ENCODE measurements around the gene TXNDC17. TPM values are rescaled to one million over a fixed set of nuclear protein-coding genes. Genes with fewer than 3 reads are reported as not detected.

TXNDC17 gene
- total RNA-seq (10 to 100 TPM; 33.1 to 78.1 TPM), polyA plus RNA-seq (100 to 1,000 TPM; 186 to 255 TPM)
- long read RNA-seq, donor 1, transcript TXNDC17-201 (4 exons, 2,219 nt), result major isoform, 81 of 148 reads
- long read RNA-seq, donor 1, transcript TXNDC17-203 (3 exons, 420 nt), result minor isoform, 9 of 148 reads
- long read RNA-seq, donor 1, transcript TXNDC17-206 (1 exons, 2,100 nt), result minor isoform, 9 of 148 reads
- long read RNA-seq, donor 1, transcript TXNDC17-202 (4 exons, 459 nt), result minor isoform, 6 of 148 reads
- long read RNA-seq, donor 1, partial matches to known transcripts, result 0 of 148 reads
- long read RNA-seq, donor 1, other reads (novel, unspliced or antisense), result 38 of 148 reads
- long read RNA-seq, donor 2, transcript TXNDC17-201 (4 exons, 2,219 nt), result major isoform, 38 of 55 reads
- long read RNA-seq, donor 2, transcript TXNDC17-206 (1 exons, 2,100 nt), result minor isoform, 6 of 55 reads
- long read RNA-seq, donor 2, transcript TXNDC17-202 (4 exons, 459 nt), result minor isoform, 8 of 55 reads
- long read RNA-seq, donor 2, partial matches to known transcripts, result 0 of 55 reads
- long read RNA-seq, donor 2, other reads (novel, unspliced or antisense), result 0 of 55 reads
- long read RNA-seq, donor 3, transcript TXNDC17-206 (1 exons, 2,100 nt), result minor isoform, 5 of 98 reads
- long read RNA-seq, donor 3, transcript TXNDC17-202 (4 exons, 459 nt), result minor isoform, 7 of 98 reads
- long read RNA-seq, donor 3, transcript TXNDC17-201 (4 exons, 2,219 nt), result major isoform, 49 of 98 reads
- long read RNA-seq, donor 3, transcript TXNDC17-203 (3 exons, 420 nt), result minor isoform, 8 of 98 reads
- long read RNA-seq, donor 3, partial matches to known transcripts, result 11 of 98 reads
- long read RNA-seq, donor 3, other reads (novel, unspliced or antisense), result 16 of 98 reads
- long read RNA-seq, donor 4, transcript TXNDC17-206 (1 exons, 2,100 nt), result minor isoform, 6 of 52 reads
- long read RNA-seq, donor 4, transcript TXNDC17-201 (4 exons, 2,219 nt), result major isoform, 37 of 52 reads
- long read RNA-seq, donor 4, transcript TXNDC17-203 (3 exons, 420 nt), result minor isoform, 5 of 52 reads
- long read RNA-seq, donor 4, partial matches to known transcripts, result 0 of 52 reads
- long read RNA-seq, donor 4, other reads (novel, unspliced or antisense), result 0 of 52 reads
- long read RNA-seq, donor 5, transcript TXNDC17-202 (4 exons, 459 nt), result minor isoform, 14 of 193 reads
- long read RNA-seq, donor 5, transcript TXNDC17-206 (1 exons, 2,100 nt), result minor isoform, 6 of 193 reads
- long read RNA-seq, donor 5, transcript TXNDC17-201 (4 exons, 2,219 nt), result major isoform, 110 of 193 reads
- long read RNA-seq, donor 5, transcript TXNDC17-203 (3 exons, 420 nt), result minor isoform, 7 of 193 reads
- long read RNA-seq, donor 5, partial matches to known transcripts, result 18 of 193 reads
- long read RNA-seq, donor 5, other reads (novel, unspliced or antisense), result 31 of 193 reads

DNA sequence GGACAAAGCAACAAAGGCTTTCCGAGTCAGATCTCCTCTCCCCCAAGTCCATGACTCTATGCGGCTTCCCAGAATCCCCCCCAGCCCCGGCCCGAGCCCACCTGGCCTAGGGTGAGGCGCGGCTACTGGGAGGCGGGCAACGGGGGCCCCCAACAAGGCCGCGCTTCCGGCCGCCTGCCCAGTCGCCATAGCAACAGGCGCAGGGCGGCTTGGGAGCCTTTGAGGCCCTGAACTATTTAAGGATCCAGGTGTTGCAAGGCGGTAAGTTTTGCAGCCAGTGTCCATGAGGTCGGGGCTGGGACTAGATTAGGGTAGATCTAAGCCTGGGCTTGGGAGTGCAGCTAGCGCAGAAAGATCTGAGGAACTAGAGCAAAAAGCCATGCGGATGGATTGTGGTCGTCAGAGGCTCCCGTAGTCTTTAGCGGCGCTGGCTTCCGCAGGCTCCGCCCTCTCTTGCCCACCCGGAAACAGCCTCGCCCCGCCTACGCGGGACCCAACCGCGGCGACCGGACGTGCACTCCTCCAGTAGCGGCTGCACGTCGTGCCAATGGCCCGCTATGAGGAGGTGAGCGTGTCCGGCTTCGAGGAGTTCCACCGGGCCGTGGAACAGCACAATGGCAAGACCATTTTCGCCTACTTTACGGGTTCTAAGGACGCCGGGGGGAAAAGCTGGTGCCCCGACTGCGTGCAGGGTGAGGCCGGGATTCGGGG, at the start of gene TXNDC17, which contains the start of gene KIAA0753:
TSS of gene TXNDC17 (plus strand) at position 525 of the 711 bp plus-strand sequence. CDS start at position 548, 23 bp downstream.
TSS of gene KIAA0753 (minus strand) at position 176 of the 711 bp plus-strand sequence. CDS start 5,608 bp downstream, outside the sequence.
- ATAC-seq (ENCODE audit: insufficient read depth, low FRiP score) (peak; percentile 96), DNase-seq (peak; percentile 92 to 95 (median 93))
- peak within 1 kb of the TSS; percentile 90 to 91 for H3K27ac ChIP-seq (ENCODE audit: low read depth in 1 of 2, low read length in 1 of 2)
- H3K27me3 ChIP-seq (ENCODE audit: control insufficient read depth in 3 of 3, insufficient read depth in 3 of 3, low read length in 2 of 3), result no peaks in the 10 kb centered on the region
- peak within 1 kb of the TSS; percentile 54 to 78 for H3K9ac ChIP-seq (ENCODE audit: insufficient read depth in 1 of 2, low read length in 2 of 2)
- no peaks in the 10 kb centered on the region for H3K9me3 ChIP-seq (ENCODE audit: control insufficient read depth in 4 of 4, insufficient read depth in 3 of 4, low read length in 3 of 4)
- 0 to 1% methylated on average over 51 to 52 of the region's 52 CpGs for WGBS, 2 donors
- H3K36me3 ChIP-seq (ENCODE audit: control insufficient read depth in 4 of 4, insufficient read depth in 4 of 4, low read length in 4 of 4), result peaks cover 0 to 10% (median 8%) of the 10 kb centered on the region in 4 donors
- no peak for TF ChIP-seq CTCF (IDR thresholded peaks at IDR 0.05; ENCODE audit: control extremely low read depth, extremely low read depth)
- H3K4me1 ChIP-seq (ENCODE audit: control insufficient read depth in 5 of 5, insufficient read depth in 5 of 5, low read length in 5 of 5), result peaks cover 5 to 17% (median 13%) of the 10 kb centered on the region in 5 donors
- peak within 1 kb of the TSS; percentile 86 for H3K4me3 ChIP-seq

DNA sequence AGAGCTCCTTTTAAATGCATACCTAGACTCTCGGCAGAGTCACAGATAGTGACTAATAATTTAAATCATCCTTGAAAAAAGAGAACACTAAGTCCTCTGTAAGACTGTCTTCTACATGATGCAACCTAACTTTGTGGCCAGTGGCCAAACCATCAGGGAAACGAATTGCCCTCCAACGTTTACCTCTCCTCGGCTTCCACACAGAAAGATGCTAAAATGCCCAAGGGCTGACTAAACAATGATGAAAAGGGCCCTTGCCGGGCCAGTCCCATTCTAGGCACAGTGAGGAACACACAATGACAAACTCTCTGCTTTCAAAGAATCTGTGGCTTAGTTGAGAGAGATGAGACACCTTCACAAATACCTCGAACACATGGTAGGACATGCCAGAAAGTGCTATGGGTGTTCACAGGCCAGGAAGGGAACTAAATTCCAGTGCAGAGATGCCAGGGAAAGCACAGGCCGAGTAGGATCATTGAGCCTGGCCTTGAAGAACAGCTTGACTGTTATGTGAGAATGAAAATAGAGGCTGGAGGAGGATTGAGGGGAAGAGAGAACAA, 49.2 kb upstream of the TXNDC17 start:
- H3K27ac ChIP-seq (ENCODE audit: low read depth in 1 of 2, low read length in 1 of 2), result peak overlapping the region in 1 of 2 donors; percentile 76
- DNase-seq, result no peak

More for the DNA sequence above, 49.2 kb upstream of the TXNDC17 start:
- peaks cover 0 to 8% (median 0%) of the 10 kb centered on the region in 5 donors for H3K4me1 ChIP-seq (ENCODE audit: control insufficient read depth in 5 of 5, insufficient read depth in 5 of 5, low read length in 5 of 5)
- peaks cover 17 to 54% (median 50%) of the 10 kb centered on the region in 4 donors for H3K36me3 ChIP-seq (ENCODE audit: control insufficient read depth in 4 of 4, insufficient read depth in 4 of 4, low read length in 4 of 4)
- 54 to 59% methylated on average over 7 of the region's 7 CpGs for WGBS, 2 donors
- no peak for ATAC-seq (ENCODE audit: insufficient read depth, low FRiP score)
- no peak for TF ChIP-seq CTCF (IDR thresholded peaks at IDR 0.05; ENCODE audit: control extremely low read depth, extremely low read depth)
- H3K9ac ChIP-seq (ENCODE audit: insufficient read depth in 1 of 2, low read length in 2 of 2), result no peak overlapping the region
- no peak overlapping the region for H3K4me3 ChIP-seq
- no peaks in the 10 kb centered on the region for H3K9me3 ChIP-seq (ENCODE audit: control insufficient read depth in 4 of 4, insufficient read depth in 3 of 4, low read length in 3 of 4)
- no peaks in the 10 kb centered on the region for H3K27me3 ChIP-seq (ENCODE audit: control insufficient read depth in 3 of 3, insufficient read depth in 3 of 3, low read length in 2 of 3)
